Small intestine (tissue), 16 donors: ENCODE results near the gene RPTN. TPM values are rescaled to one million over a fixed set of nuclear protein-coding genes. Genes with fewer than 3 reads are reported as not detected.

Experiments used
- DNase-seq, 2 donors: peaks; one replicate each; pipeline versions ENCODE4 v3.0.0 to v3.0.0-alpha.2; 2013
- FAIRE-seq: peaks from 2 replicates; lab custom pipeline; 2012; peaks lifted over from hg19 to GRCh38; lab: Jason Lieb, UNC
- H3K27ac ChIP-seq, 3 donors: one replicate each; pipeline ENCODE4 v1.5.1; 2013; ENCODE audit warnings: low read length in 2 of 3, mild to moderate bottlenecking in 2 of 3, control low read depth in 1 of 3, inconsistent platforms in 1 of 3, low read depth in 1 of 3, moderate library complexity in 1 of 3
- H3K27me3 ChIP-seq, 3 donors: one replicate each; pipeline ENCODE4 v1.6.1; 2013; ENCODE audit warnings: low read length in 3 of 3, inconsistent platforms in 1 of 3; ENCODE audit not compliant: control insufficient read depth in 3 of 3, insufficient read depth in 3 of 3
- H3K36me3 ChIP-seq, 3 donors: one replicate each; pipeline ENCODE4 v1.6.1; 2013; ENCODE audit warnings: low read length in 3 of 3, inconsistent platforms in 1 of 3, low read depth in 1 of 3, mild to moderate bottlenecking in 1 of 3, moderate library complexity in 1 of 3; ENCODE audit not compliant: control insufficient read depth in 3 of 3, insufficient read depth in 2 of 3
- H3K4me1 ChIP-seq, 3 donors: one replicate each; pipeline ENCODE4 v1.6.1; 2013; ENCODE audit warnings: low read length in 2 of 3, inconsistent platforms in 1 of 3, low read depth in 1 of 3, mild to moderate bottlenecking in 1 of 3, moderate library complexity in 1 of 3; ENCODE audit not compliant: control insufficient read depth in 3 of 3, insufficient read depth in 2 of 3
- H3K4me3 ChIP-seq, 3 donors: one replicate each; pipeline ENCODE4 v1.5.1; 2013; ENCODE audit warnings: low read length in 3 of 3, control low read depth in 1 of 3, inconsistent platforms in 1 of 3, low read depth in 1 of 3, mild to moderate bottlenecking in 1 of 3, moderate library complexity in 1 of 3
- H3K9me3 ChIP-seq, 2 donors: one replicate each; pipeline ENCODE4 v1.6.1; 2013; ENCODE audit warnings: low read depth in 1 of 2, low read length in 1 of 2; ENCODE audit not compliant: control insufficient read depth in 2 of 2, insufficient read depth in 1 of 2
- WGBS, 3 donors: extraction: QIAGEN DNeasy Blood & Tissue Kit; methylation state at CpG; one replicate each; pipeline ENCODE4 v1.1.7; 2013; 5-methylcytosine and 5-hydroxymethylcytosine counted together
- long read RNA-seq, 10 donors: transcript quantifications; one replicate each; lab custom pipeline, GENCODE V29; 2026
- polyA plus RNA-seq, 4 donors: library from polyadenylated mRNA; stranded (reverse) in 3 of 4; unstranded in 1 of 4; fragments of 200-250 nt in 3 of 4; fragments of 120-200 nt in 1 of 4; gene quantifications; one replicate each; pipeline versions ENCODE4 v1.2.1 to v1.2.3, GENCODE V29; 2013
- donor health status: healthy with polysubstance abuse.
- donor health status: control.
- donor health status: control.
- donor health status: Bipolar disorder and iron deficiency.
- donor health status: healthy.

Gene RPTN, protein sequence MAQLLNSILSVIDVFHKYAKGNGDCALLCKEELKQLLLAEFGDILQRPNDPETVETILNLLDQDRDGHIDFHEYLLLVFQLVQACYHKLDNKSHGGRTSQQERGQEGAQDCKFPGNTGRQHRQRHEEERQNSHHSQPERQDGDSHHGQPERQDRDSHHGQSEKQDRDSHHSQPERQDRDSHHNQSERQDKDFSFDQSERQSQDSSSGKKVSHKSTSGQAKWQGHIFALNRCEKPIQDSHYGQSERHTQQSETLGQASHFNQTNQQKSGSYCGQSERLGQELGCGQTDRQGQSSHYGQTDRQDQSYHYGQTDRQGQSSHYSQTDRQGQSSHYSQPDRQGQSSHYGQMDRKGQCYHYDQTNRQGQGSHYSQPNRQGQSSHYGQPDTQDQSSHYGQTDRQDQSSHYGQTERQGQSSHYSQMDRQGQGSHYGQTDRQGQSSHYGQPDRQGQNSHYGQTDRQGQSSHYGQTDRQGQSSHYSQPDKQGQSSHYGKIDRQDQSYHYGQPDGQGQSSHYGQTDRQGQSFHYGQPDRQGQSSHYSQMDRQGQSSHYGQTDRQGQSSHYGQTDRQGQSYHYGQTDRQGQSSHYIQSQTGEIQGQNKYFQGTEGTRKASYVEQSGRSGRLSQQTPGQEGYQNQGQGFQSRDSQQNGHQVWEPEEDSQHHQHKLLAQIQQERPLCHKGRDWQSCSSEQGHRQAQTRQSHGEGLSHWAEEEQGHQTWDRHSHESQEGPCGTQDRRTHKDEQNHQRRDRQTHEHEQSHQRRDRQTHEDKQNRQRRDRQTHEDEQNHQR
- polyA plus RNA-seq, result not detected
- long read RNA-seq, donor 1, result 0 reads
- long read RNA-seq, donor 2, result 0 reads
- long read RNA-seq, donor 3, result 0 reads
- long read RNA-seq, donor 4, result 0 reads
- long read RNA-seq, donor 5, result 0 reads
- long read RNA-seq, donor 6, result 0 reads
- long read RNA-seq, donor 7, result 0 reads
- long read RNA-seq, donor 8, result 0 reads
- long read RNA-seq, donor 9, result 0 reads
- long read RNA-seq, donor 10, result 0 reads

DNA sequence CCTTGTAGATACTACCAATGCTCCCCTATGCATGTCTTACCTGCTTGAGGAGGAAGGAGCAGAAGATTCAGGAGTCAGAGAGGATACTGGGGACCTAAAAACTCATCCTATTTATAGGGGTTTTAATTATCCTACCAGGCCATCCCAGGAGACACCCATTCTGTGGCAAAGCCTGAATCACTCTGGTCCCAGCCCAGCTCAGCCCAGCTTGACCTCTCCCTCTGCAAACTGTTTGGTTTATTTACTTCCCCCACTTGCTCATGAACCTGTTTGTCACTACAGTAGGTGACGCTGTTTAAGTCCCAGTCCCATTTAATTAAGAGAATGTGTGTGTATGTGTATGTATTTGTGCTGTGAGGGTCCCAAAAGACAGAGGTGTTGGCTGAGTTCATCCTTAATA, at the start of gene RPTN:
Gene RPTN (minus strand): TSS at position 85 of the 400 bp plus-strand sequence. CDS start 1,339 bp downstream, outside the sequence.
- Histone ChIP-seq H3K9me3 (no peaks in the 10 kb centered on the region), H3K36me3 (no peaks in the 10 kb centered on the region), H3K27me3 (no peaks in the 10 kb centered on the region), H3K4me3 (no peak within 1 kb of the TSS), H3K27ac (no peak within 1 kb of the TSS), H3K4me1 (no peaks in the 10 kb centered on the region)
- FAIRE-seq (no peak), DNase-seq (no peak)
- WGBS, 3 donors, result 84 to 88% (median 86%) methylated on average over 1 of the region's 1 CpG

DNA sequence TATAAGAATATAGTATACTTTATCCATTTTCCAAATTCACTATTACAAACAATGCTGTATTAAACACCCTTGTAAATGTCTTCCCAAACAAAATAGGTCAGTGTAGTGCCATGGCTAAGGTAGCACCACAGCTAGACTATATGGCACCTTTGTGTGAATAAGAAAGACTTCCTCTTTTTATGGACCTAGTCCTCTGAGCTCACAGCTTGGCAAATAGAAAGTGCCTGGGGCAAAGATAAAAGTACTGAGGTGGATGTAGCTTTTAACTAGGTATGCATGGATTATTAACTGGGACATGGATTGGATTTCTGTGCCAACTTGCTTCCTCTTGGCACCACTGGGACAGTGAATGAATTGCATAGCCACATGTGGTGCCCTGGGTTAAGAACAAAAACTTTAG, 40.0 kb upstream of the RPTN start:
- Histone ChIP-seq H3K27me3 (no peaks in the 10 kb centered on the region), H3K9me3 (no peaks in the 10 kb centered on the region)
- no peak for FAIRE-seq

DNA sequence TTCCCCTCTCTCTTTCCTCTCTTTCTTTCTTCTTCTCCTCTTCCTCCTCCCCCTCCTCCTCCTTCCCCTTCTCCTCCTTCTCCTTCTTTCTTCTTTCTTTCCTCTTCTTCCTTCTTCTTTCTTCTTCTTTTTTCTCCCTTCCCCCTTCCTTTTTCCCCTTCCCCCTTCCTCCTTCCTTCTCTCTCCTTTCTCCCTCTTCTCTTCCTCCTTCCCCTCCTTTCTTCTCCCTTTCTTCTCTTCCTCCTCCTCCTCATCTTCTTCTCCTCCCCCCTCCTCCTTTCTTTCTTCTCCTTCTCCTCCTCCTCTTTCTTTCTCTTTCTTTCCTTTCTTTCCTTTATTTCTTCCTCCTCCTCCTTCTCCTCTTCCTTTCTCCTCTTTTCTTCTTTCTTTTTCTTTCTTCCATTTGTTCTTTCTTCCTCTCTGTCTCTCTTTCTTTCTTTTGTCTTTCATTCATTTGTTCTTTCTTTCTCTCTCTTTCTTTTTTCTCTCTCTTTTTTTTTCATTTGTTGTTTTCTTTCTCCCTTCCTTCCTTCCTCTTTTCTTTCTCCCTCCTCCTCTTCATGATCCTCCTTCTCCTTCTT, 38.4 kb upstream of the RPTN start:
- Histone ChIP-seq H3K4me1 (no peaks in the 10 kb centered on the region), H3K27ac (no peak overlapping the region), H3K27me3 (no peaks in the 10 kb centered on the region), H3K36me3 (no peaks in the 10 kb centered on the region), H3K9me3 (no peaks in the 10 kb centered on the region), H3K4me3 (no peak overlapping the region)
- FAIRE-seq (no peak), DNase-seq (no peak)

More for the DNA sequence above, 40.0 kb upstream of the RPTN start:
- no peak for DNase-seq
- Histone ChIP-seq H3K4me3 (no peak overlapping the region), H3K4me1 (no peaks in the 10 kb centered on the region), H3K27ac (no peak overlapping the region), H3K36me3 (no peaks in the 10 kb centered on the region)

DNA sequence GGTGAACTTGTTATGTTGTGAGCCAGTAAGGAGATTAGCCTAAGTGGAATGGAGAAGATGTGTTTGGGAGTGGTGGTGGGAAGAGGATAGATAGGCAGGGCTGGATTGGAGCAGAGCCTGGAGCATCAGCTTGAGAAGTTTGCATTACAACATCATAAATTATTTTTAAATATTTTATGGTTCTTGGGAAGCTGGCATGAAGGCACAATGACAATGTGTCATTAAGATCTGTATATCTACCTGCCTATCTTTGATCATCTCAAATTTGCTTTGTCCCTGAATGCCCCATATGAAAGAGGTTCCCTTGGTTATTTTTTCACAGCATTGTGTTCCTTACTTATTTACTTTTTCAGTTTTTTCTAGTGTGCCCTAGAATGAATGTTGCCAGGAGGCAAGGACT, 32.7 kb upstream of the RPTN start:
- no peak for FAIRE-seq
- Histone ChIP-seq H3K4me3 (no peak overlapping the region), H3K36me3 (no peaks in the 10 kb centered on the region), H3K9me3 (no peaks in the 10 kb centered on the region), H3K27ac (no peak overlapping the region), H3K27me3 (peaks cover 0 to 7% (median 0%) of the 10 kb centered on the region in 3 donors), H3K4me1 (no peaks in the 10 kb centered on the region)
- DNase-seq, result no peak

DNA sequence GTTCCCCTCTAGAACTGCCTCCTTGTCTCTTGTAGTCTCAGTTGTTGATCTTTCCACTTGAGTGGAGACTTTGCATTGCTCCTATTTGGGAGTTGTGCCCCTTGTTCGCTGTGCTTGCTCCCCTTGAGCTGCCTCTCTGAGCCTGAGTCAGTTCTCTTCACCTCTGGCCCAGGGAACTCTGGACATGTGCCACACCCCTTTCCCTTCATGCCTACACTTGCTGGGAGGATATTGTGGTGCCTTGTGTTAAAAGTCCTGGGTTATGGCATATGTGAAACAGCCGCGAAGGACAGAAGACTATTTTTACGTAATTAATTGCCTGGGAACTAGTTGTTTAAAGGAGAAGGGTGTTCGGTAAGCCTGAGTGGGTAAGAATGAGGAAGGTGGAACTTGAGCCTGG, 32.2 kb upstream of the RPTN start:
- no peak overlapping the region for H3K4me3 ChIP-seq
- no peak overlapping the region for H3K27ac ChIP-seq
- FAIRE-seq, result no peak
- WGBS, 3 donors, result 67 to 86% (median 70%) methylated on average over 5 of the region's 5 CpGs
- no peaks in the 10 kb centered on the region for H3K9me3 ChIP-seq
- no peak for DNase-seq
- no peaks in the 10 kb centered on the region for H3K36me3 ChIP-seq
- peaks cover 0 to 7% (median 0%) of the 10 kb centered on the region in 3 donors for H3K27me3 ChIP-seq
- no peaks in the 10 kb centered on the region for H3K4me1 ChIP-seq

DNA sequence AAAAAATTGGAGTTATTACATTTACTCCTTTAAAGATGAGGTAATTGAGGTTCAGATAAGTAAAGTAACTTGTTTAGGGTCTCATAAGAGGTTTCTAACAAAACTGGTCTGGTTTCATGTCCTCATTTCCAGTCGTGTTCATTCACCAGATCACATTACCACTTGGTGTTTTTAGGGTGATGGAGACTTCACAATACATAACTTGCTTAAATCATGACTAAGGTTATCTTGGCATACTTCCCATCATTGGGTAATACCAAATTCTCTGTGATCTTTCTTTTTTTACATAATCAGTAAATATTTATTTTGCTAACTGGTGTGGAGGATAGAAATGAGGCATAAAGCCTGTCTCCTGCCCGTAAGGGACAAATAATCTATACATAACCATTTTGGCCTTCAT, 31.6 kb upstream of the RPTN start:
- no peak overlapping the region for H3K4me3 ChIP-seq
- no peak overlapping the region for H3K27ac ChIP-seq
- DNase-seq, result no peak
- no peaks in the 10 kb centered on the region for H3K4me1 ChIP-seq
- no peaks in the 10 kb centered on the region for H3K36me3 ChIP-seq
- H3K27me3 ChIP-seq, result peaks cover 0 to 7% (median 0%) of the 10 kb centered on the region in 3 donors
- FAIRE-seq, result no peak
- 31 to 50% (median 39%) methylated on average over 2 of the region's 2 CpGs for WGBS, 3 donors
- no peaks in the 10 kb centered on the region for H3K9me3 ChIP-seq

DNA sequence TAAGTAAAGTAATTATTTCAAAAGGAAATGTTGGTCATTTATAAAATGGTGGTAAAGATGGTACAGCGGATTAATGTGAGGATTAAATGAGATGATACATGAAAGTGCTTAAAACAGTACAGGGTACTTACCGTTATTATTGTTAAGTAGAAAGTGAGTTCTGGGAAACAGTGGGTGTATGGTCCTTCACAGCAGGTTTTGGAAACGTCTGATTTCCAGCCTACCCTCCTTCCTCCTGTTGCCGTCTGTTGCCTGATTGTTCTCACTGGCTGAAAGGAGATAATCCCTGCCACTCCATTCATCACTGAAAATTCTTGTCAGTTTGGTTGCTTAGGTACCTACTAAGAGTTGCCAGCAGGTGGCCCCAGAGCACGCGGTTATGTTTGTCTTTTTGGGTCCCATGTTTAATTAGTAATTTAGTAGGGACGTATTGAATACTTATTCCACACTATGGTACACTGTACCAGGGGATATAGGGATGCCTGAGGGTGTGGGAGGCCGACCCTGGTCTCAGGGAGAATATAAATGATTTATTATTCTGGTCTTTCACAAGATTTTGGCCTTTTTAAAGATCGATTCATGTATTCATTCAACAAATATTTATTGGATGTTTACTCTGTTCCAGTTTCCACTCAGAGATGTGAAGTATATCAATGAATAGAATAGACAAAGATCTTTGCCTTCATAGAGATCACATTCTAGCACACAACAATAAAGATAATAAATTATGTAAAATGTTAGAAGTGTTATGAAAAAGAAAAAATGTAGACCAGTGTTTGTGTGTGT, 30.8 kb upstream of the RPTN start:
- H3K27me3 ChIP-seq, result peaks cover 0 to 7% (median 0%) of the 10 kb centered on the region in 3 donors
- no peaks in the 10 kb centered on the region for H3K9me3 ChIP-seq
- DNase-seq (peak; percentile 59 to 75), FAIRE-seq (no peak)
- no peaks in the 10 kb centered on the region for H3K4me1 ChIP-seq
- H3K27ac ChIP-seq, result no peak overlapping the region
- H3K36me3 ChIP-seq, result no peaks in the 10 kb centered on the region
- H3K4me3 ChIP-seq, result peak overlapping the region in 1 of 3 donors; percentile 37
- 14 to 20% (median 16%) methylated on average over 9 of the region's 9 CpGs for WGBS, 3 donors
